ENCODE results near the gene CCL3.
"Not testable (repeated sequence)": the region's sequence is repeated elsewhere in the genome, so short reads cannot be mapped to it uniquely, and the experiment has no call there.

DNA sequence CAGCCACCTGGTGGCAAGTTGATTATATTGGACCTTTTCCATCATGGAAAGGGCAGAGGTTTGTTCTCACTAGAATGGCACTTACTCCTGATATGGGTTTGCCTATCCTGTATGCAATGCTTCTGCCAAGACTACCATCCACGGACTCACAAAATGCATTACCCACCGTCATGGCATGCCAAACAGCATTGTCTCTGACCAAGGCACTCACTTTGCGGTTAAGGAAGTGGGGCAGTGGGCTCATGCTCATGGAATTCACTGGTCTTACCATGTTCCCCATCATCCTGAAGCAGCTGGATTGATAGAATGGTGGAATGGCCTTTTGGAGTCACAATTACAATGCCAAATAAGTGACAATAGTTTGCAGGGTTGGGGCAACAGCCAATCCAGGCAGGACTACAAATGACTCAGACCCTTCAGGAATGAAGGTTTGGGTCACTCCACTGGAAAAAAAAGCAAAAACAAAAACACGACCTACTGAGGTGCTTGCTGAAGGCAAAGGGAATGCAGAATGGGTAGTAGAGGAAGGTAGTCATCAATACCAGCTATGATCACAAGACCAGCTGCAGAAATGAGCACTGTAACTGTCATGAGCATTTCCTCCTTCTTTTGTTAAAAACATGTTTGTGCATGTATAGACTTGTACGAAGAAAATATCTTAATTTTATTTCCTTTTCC is 25.2 kb upstream of the CCL3 start:
- TF ChIP-seq ZIC2 (tag by site-specific recombination; IDR thresholded peaks at IDR 0.05); ZNF624 (tag by site-specific recombination; IDR thresholded peaks at IDR 0.05); ZNF670 (tag by site-specific recombination; IDR thresholded peaks at IDR 0.05; ENCODE audit: low read depth); ZNF830 (tag by site-specific recombination; IDR thresholded peaks at IDR 0.05; ENCODE audit: low read depth): not testable (repeated sequence)

All from HEK293 (cell line).